ENCODE data around the gene TESK1. TPM values are rescaled to one million over a fixed set of nuclear protein-coding genes. Genes with fewer than 3 reads are reported as not detected.

TESK1 gene
- total RNA-seq, 1 donor from 2014 or later = 62.3 TPM

DNA sequence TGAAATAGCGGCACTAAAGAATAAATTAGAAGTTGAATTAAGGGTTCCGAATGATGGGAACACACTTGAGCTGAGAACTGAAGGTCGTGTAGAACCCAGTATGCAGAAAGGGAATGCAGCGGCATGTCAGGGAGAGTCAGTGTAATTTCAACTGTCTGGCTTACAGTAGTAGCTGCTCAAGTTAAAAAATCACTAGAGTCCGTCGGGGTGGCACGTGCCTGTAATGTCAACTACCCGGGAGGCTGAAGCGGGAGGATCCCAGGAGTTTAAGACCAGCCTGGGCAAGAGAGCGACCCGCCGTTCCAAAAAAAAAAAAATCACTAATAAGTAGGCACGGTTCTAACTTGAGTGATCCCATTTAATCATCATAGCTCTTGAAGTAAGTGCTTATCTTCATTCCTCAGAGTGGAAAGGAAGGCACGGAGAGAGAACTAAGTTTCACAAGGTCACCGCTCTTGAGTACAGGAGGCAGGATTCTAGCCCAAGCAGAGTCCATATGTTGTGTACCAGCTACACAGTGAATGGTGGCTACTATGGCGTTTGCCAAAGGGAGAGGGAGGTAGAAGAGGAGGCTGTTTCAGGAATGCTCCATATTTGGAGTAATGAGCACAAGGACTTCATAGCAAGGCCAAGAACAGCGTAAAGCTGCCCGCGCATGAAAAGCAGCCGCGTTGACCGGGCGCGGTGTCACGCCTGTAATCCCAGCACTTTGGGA is 51.9 kb downstream of the TESK1 start:
- peaks cover 13% of the 10 kb centered on the region for H3K4me1 Mint-ChIP-seq (ENCODE audit: low read depth)

DNA sequence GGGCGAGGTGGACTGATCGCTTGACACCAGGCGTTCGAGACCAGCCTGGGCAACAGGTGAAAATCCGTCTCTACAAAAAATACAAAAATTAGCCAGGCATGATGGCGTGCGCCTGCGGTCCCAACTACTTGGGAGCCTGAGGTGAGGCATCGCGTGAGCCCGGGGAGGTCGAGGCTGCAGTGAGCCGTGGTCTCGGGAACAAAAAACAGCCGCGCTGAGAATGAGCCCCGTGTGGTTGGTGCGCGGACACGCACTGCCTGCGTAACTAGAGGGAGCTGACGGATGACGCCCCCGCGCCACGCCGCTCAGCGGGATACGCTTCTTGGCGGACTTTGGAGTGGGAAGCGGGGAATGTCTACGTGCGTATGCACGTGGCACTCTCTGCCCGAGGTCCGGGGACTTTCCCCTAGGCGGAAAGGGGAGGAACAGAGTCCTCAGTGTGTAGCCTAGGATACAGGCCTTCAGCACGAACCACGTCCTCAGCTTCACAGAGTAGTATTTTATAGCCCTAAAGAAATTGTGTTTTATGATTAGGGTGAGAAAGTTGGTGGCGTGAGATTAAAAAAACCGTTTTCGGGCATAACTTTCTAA is 52.6 kb downstream of the TESK1 start, which contains the start of gene RMRP:
Gene RMRP (minus strand): TSS at position 474 of the 591 bp plus-strand sequence.
- TF ChIP-seq, protein P1, sequence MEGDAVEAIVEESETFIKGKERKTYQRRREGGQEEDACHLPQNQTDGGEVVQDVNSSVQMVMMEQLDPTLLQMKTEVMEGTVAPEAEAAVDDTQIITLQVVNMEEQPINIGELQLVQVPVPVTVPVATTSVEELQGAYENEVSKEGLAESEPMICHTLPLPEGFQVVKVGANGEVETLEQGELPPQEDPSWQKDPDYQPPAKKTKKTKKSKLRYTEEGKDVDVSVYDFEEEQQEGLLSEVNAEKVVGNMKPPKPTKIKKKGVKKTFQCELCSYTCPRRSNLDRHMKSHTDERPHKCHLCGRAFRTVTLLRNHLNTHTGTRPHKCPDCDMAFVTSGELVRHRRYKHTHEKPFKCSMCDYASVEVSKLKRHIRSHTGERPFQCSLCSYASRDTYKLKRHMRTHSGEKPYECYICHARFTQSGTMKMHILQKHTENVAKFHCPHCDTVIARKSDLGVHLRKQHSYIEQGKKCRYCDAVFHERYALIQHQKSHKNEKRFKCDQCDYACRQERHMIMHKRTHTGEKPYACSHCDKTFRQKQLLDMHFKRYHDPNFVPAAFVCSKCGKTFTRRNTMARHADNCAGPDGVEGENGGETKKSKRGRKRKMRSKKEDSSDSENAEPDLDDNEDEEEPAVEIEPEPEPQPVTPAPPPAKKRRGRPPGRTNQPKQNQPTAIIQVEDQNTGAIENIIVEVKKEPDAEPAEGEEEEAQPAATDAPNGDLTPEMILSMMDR (IDR thresholded peaks at IDR 0.05; ENCODE audit: unreplicated experiment) = peak; percentile 39
- Mint-ChIP-seq H3K27ac (peak within 1 kb of the TSS; percentile 100), H3K9me3 (ENCODE audit: low read depth) (no peaks in the 10 kb centered on the region), H3K4me1 (ENCODE audit: low read depth) (peaks cover 13% of the 10 kb centered on the region), H3K4me3 (ENCODE audit: low read depth) (peak within 1 kb of the TSS; percentile 85), H3K27me3 (peaks cover 6% of the 10 kb centered on the region), H3K36me3 (ENCODE audit: insufficient read depth) (peaks cover 8% of the 10 kb centered on the region)
- DNase-seq (ENCODE audit: low spot score, unreplicated experiment) = peak; percentile 86

More for the DNA sequence above, 51.9 kb downstream of the TESK1 start:
- Mint-ChIP-seq H3K4me3 (ENCODE audit: low read depth) (peak overlapping the region; percentile 77), H3K9me3 (ENCODE audit: low read depth) (no peaks in the 10 kb centered on the region), H3K27me3 (peaks cover 6% of the 10 kb centered on the region), H3K36me3 (ENCODE audit: insufficient read depth) (peaks cover 7% of the 10 kb centered on the region), H3K27ac (peak overlapping the region; percentile 100)
- TF ChIP-seq, protein P1 (IDR thresholded peaks at IDR 0.05; ENCODE audit: unreplicated experiment) = no peak
- DNase-seq (ENCODE audit: low spot score, unreplicated experiment) = no peak

DNA sequence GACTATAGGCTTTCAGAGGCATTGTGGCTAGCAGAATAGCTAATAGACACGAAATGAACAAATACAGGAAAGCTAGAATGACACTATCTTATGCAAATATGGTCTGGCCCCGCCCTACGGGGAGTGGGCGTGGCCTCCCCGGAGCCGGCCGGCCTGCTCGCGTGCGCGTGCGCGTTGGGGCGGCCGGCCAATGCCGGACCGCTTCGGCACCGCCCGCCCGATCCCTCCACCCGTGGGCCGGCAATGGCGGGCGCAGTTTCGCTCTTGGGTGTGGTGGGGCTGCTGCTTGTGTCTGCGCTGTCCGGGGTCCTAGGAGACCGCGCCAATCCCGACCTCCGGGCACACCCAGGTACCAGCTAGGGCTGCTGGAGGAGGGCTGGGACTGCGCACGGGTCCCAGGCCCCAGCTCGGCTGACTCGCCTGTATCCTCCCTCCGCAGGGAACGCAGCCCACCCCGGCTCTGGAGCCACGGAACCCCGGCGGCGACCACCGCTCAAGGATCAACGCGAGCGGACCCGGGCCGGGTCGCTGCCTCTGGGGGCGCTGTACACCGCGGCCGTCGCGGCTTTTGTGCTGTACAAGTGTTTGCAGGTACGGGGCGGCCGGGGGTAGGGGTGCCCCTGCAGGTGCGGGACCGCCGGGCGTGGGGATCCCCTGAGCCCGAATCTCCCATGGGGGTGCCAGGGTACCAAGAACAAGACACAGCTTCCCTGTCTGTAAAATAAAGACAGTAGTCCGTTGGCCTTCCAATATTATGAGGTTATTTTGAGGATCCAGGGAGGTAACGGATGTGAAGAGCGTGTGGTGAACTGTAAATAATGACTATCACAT is 53.3 kb downstream of the TESK1 start, which contains the start of gene CCDC107:
Gene CCDC107 (plus strand): TSS at position 156 of the 831 bp plus-strand sequence. CDS start 88 bp downstream, at position 244.
- Mint-ChIP-seq H3K9me3 (ENCODE audit: low read depth) (no peaks in the 10 kb centered on the region), H3K27me3 (peaks cover 6% of the 10 kb centered on the region), H3K36me3 (ENCODE audit: insufficient read depth) (peaks cover 9% of the 10 kb centered on the region), H3K4me1 (ENCODE audit: low read depth) (peaks cover 13% of the 10 kb centered on the region), H3K27ac (peak within 1 kb of the TSS; percentile 100), H3K4me3 (ENCODE audit: low read depth) (peak within 1 kb of the TSS; percentile 85)
- peak; percentile 85 for DNase-seq (ENCODE audit: low spot score, unreplicated experiment)
- TF ChIP-seq, protein P1 (IDR thresholded peaks at IDR 0.05; ENCODE audit: unreplicated experiment) = peak; percentile 93

- Mint-ChIP-seq H3K4me3 (ENCODE audit: low read depth) (peak overlapping the region; percentile 85), H3K27me3 (peaks cover 6% of the 10 kb centered on the region), H3K9me3 (ENCODE audit: low read depth) (no peaks in the 10 kb centered on the region), H3K36me3 (ENCODE audit: insufficient read depth) (peaks cover 9% of the 10 kb centered on the region), H3K4me1 (ENCODE audit: low read depth) (peaks cover 13% of the 10 kb centered on the region), H3K27ac (peak overlapping the region; percentile 98)
- no peak for DNase-seq (ENCODE audit: low spot score, unreplicated experiment)
- TF ChIP-seq, protein P1 (IDR thresholded peaks at IDR 0.05; ENCODE audit: unreplicated experiment) = no peak
Measured at GRCh38 chr9:35658968-35659220, 53.8 kb downstream of the TESK1 start.

DNA sequence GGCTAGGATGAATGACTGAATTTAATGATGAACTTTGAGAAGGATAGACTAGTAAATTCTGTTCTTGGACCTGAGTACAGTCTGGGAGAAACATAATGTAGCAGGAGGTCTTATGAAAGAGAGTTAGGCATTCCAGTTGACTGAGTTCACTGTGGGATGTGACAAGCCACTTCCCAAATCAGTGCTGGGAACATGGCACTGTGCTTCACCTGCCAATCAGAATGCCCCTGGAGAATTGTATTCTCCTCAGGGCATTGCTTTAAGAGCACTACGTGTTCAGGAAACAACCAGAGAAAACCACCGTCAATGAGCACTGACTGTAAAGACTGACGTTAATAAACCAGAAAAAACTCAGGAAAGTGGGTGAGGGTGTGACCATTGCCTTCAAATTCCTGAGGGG is 54.3 kb downstream of the TESK1 start:
- DNase-seq (ENCODE audit: low spot score, unreplicated experiment) = no peak
- H3K4me1 Mint-ChIP-seq (ENCODE audit: low read depth) = peaks cover 15% of the 10 kb centered on the region
- H3K27me3 Mint-ChIP-seq = peaks cover 6% of the 10 kb centered on the region
- H3K9me3 Mint-ChIP-seq (ENCODE audit: low read depth) = no peaks in the 10 kb centered on the region
- peak overlapping the region; percentile 98 for H3K27ac Mint-ChIP-seq
- TF ChIP-seq, protein P1 (IDR thresholded peaks at IDR 0.05; ENCODE audit: unreplicated experiment) = no peak
- H3K36me3 Mint-ChIP-seq (ENCODE audit: insufficient read depth) = peaks cover 9% of the 10 kb centered on the region
- peak overlapping the region; percentile 85 for H3K4me3 Mint-ChIP-seq (ENCODE audit: low read depth)
